LHCN-M2 (cell line): ENCODE results near the gene TFPI2. TPM values are rescaled to one million over a fixed set of nuclear protein-coding genes. Genes with fewer than 3 reads are reported as not detected.
"Not testable (repeated sequence)": the region's sequence is repeated elsewhere in the genome, so short reads cannot be mapped to it uniquely, and the experiment has no call there.

Experiments
- DNase-seq: peaks from one replicate; pipeline ENCODE4 v3.0.0-alpha.2; 2012; ENCODE audit warnings: low read depth
- polyA plus RNA-seq: library from polyadenylated mRNA; unstranded; fragments of >200 nt; gene quantifications from one replicate; pipeline ENCODE4 v1.2.1, GENCODE V29; 2012; ENCODE audit warnings: missing spikeins
- total RNA-seq: library from RNA; depleted of rRNA; stranded (reverse); fragments of >200 nt; gene quantifications from 2 replicates; pipeline ENCODE4 v1.2.3, GENCODE V29; 2014; rRNA removed

TFPI2 gene
- 208 and 253 TPM in 2 replicates for total RNA-seq
- polyA plus RNA-seq, result 11.3 TPM

- peak; percentile 67 for DNase-seq
Observed at GRCh38 chr7:93890464-93891068, at the start of gene TFPI2. TFPI2 (minus strand) TSS chr7:93890753; CDS start chr7:93890678, 75 bp downstream.

GRCh38 chr7:93938293-93938692 is 47.7 kb upstream of the TFPI2 start:
- DNase-seq, result peak; percentile 27

- no peak for DNase-seq
Observed at GRCh38 chr7:93937818-93938217, 47.3 kb upstream of the TFPI2 start.

- DNase-seq, result no peak
Observed at GRCh38 chr7:93935102-93935501, 44.5 kb upstream of the TFPI2 start.

GRCh38 chr7:93933156-93933555 is 42.6 kb upstream of the TFPI2 start:
- DNase-seq, result no peak

- DNase-seq, result no peak
Observed at GRCh38 chr7:93931655-93932054, 41.1 kb upstream of the TFPI2 start.

GRCh38 chr7:93927585-93927984 is 37.0 kb upstream of the TFPI2 start:
- DNase-seq, result no peak

GRCh38 chr7:93926800-93927199 is 36.2 kb upstream of the TFPI2 start:
- no peak for DNase-seq

- peak; percentile 20 for DNase-seq
Observed at GRCh38 chr7:93923942-93924341, 33.4 kb upstream of the TFPI2 start.

- peak; percentile 50 for DNase-seq
Observed at GRCh38 chr7:93923296-93923695, 32.7 kb upstream of the TFPI2 start.

- peak; percentile 94 for DNase-seq
Observed at GRCh38 chr7:93921607-93922566, 31.3 kb upstream of the TFPI2 start, which contains the start of gene GNG11. GNG11 (plus strand) TSS chr7:93921735; CDS start chr7:93922138, 403 bp downstream.

GRCh38 chr7:93921186-93921585 is 30.6 kb upstream of the TFPI2 start:
- peak; percentile 58 for DNase-seq

- DNase-seq, result peak; percentile 52
Observed at GRCh38 chr7:93920496-93921182, 30.1 kb upstream of the TFPI2 start.

GRCh38 chr7:93916315-93916714 is 25.8 kb upstream of the TFPI2 start:
- not testable (repeated sequence) for DNase-seq

- DNase-seq, result not testable (repeated sequence)
Observed at GRCh38 chr7:93915888-93916287, 25.3 kb upstream of the TFPI2 start.

- DNase-seq, result not testable (repeated sequence)
Observed at GRCh38 chr7:93915206-93915842, 24.8 kb upstream of the TFPI2 start.

GRCh38 chr7:93914581-93915066 is 24.1 kb upstream of the TFPI2 start:
- peak; percentile 58 for DNase-seq

- DNase-seq, result no peak
Observed at GRCh38 chr7:93913197-93913596, 22.6 kb upstream of the TFPI2 start.

- DNase-seq, result not testable (repeated sequence)
Observed at GRCh38 chr7:93911661-93912060, 21.1 kb upstream of the TFPI2 start.

- not testable (repeated sequence) for DNase-seq
Observed at GRCh38 chr7:93911242-93911641, 20.7 kb upstream of the TFPI2 start.
